ENCODE results near the gene C12orf76. TPM values are rescaled to one million over a fixed set of nuclear protein-coding genes. Genes with fewer than 3 reads are reported as not detected.
A peak's percentile ranks its signal among the peaks of the same experiment; 100 is the strongest.
"Not testable (repeated sequence)": the region's sequence is repeated elsewhere in the genome, so short reads cannot be mapped to it uniquely, and the experiment has no call there.

The C12orf76 gene
- total RNA-seq, 1 donor from 2014 or later, result 19.7 TPM

GRCh38 chr12:110088936-110089335 lies 40.6 kb upstream of the C12orf76 start:
- TF ChIP-seq, protein P1, sequence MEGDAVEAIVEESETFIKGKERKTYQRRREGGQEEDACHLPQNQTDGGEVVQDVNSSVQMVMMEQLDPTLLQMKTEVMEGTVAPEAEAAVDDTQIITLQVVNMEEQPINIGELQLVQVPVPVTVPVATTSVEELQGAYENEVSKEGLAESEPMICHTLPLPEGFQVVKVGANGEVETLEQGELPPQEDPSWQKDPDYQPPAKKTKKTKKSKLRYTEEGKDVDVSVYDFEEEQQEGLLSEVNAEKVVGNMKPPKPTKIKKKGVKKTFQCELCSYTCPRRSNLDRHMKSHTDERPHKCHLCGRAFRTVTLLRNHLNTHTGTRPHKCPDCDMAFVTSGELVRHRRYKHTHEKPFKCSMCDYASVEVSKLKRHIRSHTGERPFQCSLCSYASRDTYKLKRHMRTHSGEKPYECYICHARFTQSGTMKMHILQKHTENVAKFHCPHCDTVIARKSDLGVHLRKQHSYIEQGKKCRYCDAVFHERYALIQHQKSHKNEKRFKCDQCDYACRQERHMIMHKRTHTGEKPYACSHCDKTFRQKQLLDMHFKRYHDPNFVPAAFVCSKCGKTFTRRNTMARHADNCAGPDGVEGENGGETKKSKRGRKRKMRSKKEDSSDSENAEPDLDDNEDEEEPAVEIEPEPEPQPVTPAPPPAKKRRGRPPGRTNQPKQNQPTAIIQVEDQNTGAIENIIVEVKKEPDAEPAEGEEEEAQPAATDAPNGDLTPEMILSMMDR (IDR thresholded peaks at IDR 0.05), result no peak

DNA sequence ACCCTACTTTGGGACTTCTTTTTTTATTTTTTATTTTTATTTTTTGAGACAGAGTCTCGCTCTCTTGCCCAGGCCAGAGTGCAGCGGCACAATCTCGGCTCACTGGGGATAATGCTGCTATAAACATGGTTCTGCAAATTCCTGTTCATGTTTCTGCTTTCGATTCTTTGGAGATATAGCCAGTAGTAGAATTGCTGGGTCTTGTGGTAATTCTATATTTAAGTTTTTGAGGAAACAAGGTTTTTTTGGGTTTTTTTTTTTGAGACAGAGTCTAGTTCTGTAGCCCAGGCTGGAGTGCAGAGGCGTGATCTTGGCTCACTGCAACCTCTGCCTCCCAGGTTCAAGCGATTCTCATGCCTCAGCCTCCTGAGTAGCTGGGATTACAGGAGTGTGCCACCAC lies 39.9 kb upstream of the C12orf76 start:
- H3K27me3 ChIP-seq (ENCODE audit: low read depth); H3K9me3 ChIP-seq; H3K4me3 ChIP-seq; intact Hi-C loops (cut with DNase I); H3K4me1 ChIP-seq; H3K27ac ChIP-seq; DNase-seq; H3K36me3 ChIP-seq: not testable (repeated sequence)
- peak; percentile 12 to 41 for ATAC-seq

More at GRCh38 chr12:110088936-110089335, 40.6 kb upstream of the C12orf76 start:
- no peak for DNase-seq
- Histone ChIP-seq H3K4me3 (no peak overlapping the region), H3K4me1 (no peaks in the 10 kb centered on the region), H3K9me3 (no peaks in the 10 kb centered on the region), H3K27me3 (ENCODE audit: low read depth) (no peaks in the 10 kb centered on the region), H3K27ac (no peak overlapping the region), H3K36me3 (no peaks in the 10 kb centered on the region)
- intact Hi-C loops (cut with DNase I), result no loop called here
- ATAC-seq, result peak; percentile 50 to 57

DNA sequence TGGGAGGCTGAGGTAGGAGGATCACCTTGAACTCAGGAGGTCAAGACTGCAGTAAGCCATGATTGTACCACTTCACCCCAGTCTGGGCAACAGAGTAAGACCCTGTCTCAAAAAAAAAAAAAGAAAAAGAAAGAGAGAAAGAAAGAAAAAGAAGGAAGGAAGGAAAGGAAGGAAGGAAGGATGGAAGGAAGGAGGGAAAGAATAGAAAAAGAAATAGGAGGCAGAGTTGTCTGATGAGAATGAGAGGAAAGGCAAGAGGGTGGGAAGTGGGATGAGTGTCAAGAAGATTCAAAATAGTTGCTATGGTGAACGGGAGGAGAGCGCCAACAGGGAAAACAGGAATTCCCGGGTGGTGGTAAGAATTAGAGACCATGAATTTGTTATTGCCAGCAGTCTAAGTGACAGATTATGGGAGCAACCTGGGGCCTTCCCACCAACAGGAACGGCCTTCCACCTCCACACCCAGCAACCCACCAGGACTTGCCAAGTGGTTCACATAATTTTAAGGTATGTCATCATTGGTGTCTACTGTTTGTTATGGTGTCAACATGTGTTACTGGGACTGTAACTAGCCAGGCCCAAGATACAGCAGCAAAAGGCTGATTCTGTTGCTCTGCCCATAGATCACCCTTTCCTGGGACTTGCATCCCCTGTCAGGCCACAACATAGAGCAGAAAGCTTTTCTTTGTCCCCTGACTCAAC lies 36.1 kb upstream of the C12orf76 start:
- H3K4me1 ChIP-seq, result peaks cover 8% of the 10 kb centered on the region
- no peak for ATAC-seq
- intact Hi-C loops (cut with DNase I), result no loop called here

GRCh38 chr12:110080410-110080809 lies 32.1 kb upstream of the C12orf76 start:
- intact Hi-C loops (cut with DNase I), result no loop called here
- Histone ChIP-seq H3K4me3 (peak overlapping the region; percentile 36), H3K36me3 (no peaks in the 10 kb centered on the region), H3K27me3 (ENCODE audit: low read depth) (no peaks in the 10 kb centered on the region), H3K27ac (peak overlapping the region; percentile 82), H3K4me1 (peaks cover 14% of the 10 kb centered on the region), H3K9me3 (no peaks in the 10 kb centered on the region)
- TF ChIP-seq, protein P1 (IDR thresholded peaks at IDR 0.05), result no peak
- no peak for DNase-seq
- ATAC-seq, result peak; percentile 69 to 73

More for the DNA sequence above, 36.1 kb upstream of the C12orf76 start:
- no peaks in the 10 kb centered on the region for H3K36me3 ChIP-seq
- no peak for DNase-seq
- H3K4me3 ChIP-seq, result no peak overlapping the region
- no peaks in the 10 kb centered on the region for H3K27me3 ChIP-seq (ENCODE audit: low read depth)
- TF ChIP-seq, protein P1 (IDR thresholded peaks at IDR 0.05), result no peak
- no peak overlapping the region for H3K27ac ChIP-seq
- H3K9me3 ChIP-seq, result no peaks in the 10 kb centered on the region

GRCh38 chr12:110079477-110080400 lies 31.4 kb upstream of the C12orf76 start:
- no peaks in the 10 kb centered on the region for H3K9me3 ChIP-seq
- ATAC-seq, result peak; percentile 89

More at GRCh38 chr12:110079477-110080400, 31.4 kb upstream of the C12orf76 start:
- peak; percentile 80 for DNase-seq
- intact Hi-C loops (cut with DNase I), result no loop called here
- Histone ChIP-seq H3K36me3 (no peaks in the 10 kb centered on the region), H3K4me1 (peaks cover 14% of the 10 kb centered on the region), H3K27me3 (ENCODE audit: low read depth) (no peaks in the 10 kb centered on the region), H3K4me3 (peak overlapping the region; percentile 36), H3K27ac (peak overlapping the region; percentile 82)
- TF ChIP-seq, protein P1 (IDR thresholded peaks at IDR 0.05), result no peak
